PC-3 (cell line): Measurements from ENCODE around the gene WDPCP.

ENCODE experiments used
- EZH2 ChIP-seq: fragments of 300-600 bp; sonication (generic); IDR thresholded peaks from one replicate; pipeline ENCODE4 v1.6.1; 2017; ENCODE audit warnings: antibody characterized with exemption, mild to moderate bottlenecking, low read length; ENCODE audit not compliant: unreplicated experiment
- TF ChIP-seq, protein P1 (sequence below): fragments of 300-600 bp; sonication (generic); conservative IDR thresholded peaks from 2 replicates; pipeline ENCODE4 v1.5.1; 2017; ENCODE audit warnings: antibody characterized with exemption, low read depth, mild to moderate bottlenecking, low read length

DNA sequence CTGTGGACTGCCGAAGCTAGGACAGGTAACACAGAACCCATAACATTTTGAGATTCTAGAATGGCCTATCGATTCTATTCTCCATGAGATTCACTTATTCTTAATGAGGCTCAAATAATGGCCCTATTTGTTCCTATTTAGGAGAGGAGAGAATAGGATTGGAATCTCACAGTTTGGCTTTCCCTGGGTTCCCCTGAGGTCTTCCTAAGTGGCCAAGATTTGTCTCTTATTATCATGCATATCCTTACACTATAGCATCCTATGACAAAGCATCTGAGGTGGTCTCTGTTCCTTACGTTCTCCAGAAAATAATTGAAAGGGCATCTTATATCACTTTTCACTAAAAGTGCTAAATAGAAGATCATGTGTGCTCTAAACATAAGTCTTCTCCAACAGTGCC is 9.5 kb downstream of the WDPCP start:
- no peak for TF ChIP-seq EZH2
- TF ChIP-seq, protein P1, sequence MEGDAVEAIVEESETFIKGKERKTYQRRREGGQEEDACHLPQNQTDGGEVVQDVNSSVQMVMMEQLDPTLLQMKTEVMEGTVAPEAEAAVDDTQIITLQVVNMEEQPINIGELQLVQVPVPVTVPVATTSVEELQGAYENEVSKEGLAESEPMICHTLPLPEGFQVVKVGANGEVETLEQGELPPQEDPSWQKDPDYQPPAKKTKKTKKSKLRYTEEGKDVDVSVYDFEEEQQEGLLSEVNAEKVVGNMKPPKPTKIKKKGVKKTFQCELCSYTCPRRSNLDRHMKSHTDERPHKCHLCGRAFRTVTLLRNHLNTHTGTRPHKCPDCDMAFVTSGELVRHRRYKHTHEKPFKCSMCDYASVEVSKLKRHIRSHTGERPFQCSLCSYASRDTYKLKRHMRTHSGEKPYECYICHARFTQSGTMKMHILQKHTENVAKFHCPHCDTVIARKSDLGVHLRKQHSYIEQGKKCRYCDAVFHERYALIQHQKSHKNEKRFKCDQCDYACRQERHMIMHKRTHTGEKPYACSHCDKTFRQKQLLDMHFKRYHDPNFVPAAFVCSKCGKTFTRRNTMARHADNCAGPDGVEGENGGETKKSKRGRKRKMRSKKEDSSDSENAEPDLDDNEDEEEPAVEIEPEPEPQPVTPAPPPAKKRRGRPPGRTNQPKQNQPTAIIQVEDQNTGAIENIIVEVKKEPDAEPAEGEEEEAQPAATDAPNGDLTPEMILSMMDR: no peak
